Peyer's patch (tissue), 4 donors: ENCODE measurements around the gene USP40.

Experiments used
- CTCF ChIP-seq, 6 experiments: fragments of 450-650 bp in 4 of 6; fragments of 200-600 bp in 2 of 6; sonication (generic) in 1 of 6; IDR thresholded peaks; one replicate each; pipeline ENCODE4 v1.5.1; 2017 to 2019; ENCODE audit warnings: antibody characterized with exemption in 6 of 6, mild to moderate bottlenecking in 3 of 6, moderate library complexity in 1 of 6
- POLR2A ChIP-seq, 2 donors: fragments of 450-650 bp; IDR thresholded peaks; one replicate each; pipeline ENCODE4 v1.5.1; 2017; ENCODE audit warnings: antibody characterized with exemption in 2 of 2, mild to moderate bottlenecking in 2 of 2, moderate library complexity in 2 of 2

- TF ChIP-seq CTCF (IDR thresholded peaks at IDR 0.05) (no peak), POLR2A (IDR thresholded peaks at IDR 0.05) (no peak)
Observed at GRCh38 chr2:233459426-233459825, 107.2 kb downstream of the USP40 start.
